A172 (cell line): ENCODE measurements around the gene ARL4D. TPM values are rescaled to one million over a fixed set of nuclear protein-coding genes. Genes with fewer than 3 reads are reported as not detected.
"Not testable (repeated sequence)": the region's sequence is repeated elsewhere in the genome, so short reads cannot be mapped to it uniquely, and the experiment has no call there.

Experiments
- DNase-seq: peaks from one replicate; pipeline ENCODE4 v3.0.0-alpha.2; 2015; ENCODE audit warnings: low spot score
- total RNA-seq: library from RNA; depleted of rRNA; stranded (reverse); fragments of >200 nt; shearing (Covaris generic); gene quantifications from 2 replicates; pipeline ENCODE4 v1.2.3, GENCODE V29; 2014

Gene ARL4D
- total RNA-seq, 1 experiment from 2014 or later: 7.1 TPM

- DNase-seq: peak; percentile 62
These were observed 29.9 kb upstream of the ARL4D start for GRCh38 chr17:43368740-43369506.

GRCh38 chr17:43369986-43370385 lies 28.8 kb upstream of the ARL4D start:
- no peak for DNase-seq

GRCh38 chr17:43371227-43371821 lies 27.5 kb upstream of the ARL4D start:
- no peak for DNase-seq

DNA sequence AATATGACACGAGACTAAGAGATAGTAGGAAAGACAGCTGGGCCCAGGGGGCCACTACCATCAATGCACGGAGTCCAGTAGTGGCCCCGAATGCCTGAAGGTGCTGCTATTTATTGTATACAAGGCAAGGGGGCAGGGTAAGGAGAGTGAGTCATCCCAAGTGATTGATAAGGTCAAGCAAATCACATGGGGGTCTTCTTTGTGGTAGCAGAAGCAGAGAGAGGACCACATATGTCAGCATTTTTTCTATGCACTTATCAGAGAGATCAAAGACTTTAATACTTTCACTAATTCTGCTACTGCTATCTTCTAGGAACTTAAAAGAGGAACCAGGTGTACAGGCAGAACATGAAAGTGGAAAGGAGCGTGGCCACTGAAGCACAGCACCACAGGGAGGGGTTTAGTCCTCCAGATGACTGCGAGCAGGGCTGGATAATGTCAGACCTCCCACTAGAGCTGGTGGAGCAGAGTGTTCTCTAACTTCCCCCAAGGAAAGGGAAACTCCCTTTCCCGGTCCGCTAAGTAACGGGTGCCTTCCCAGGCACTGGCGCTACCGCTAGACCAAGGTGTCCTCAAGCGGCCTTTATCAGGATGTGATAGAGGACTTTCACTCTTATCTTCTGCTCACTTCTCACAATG lies 26.4 kb upstream of the ARL4D start:
- no peak for DNase-seq

DNA sequence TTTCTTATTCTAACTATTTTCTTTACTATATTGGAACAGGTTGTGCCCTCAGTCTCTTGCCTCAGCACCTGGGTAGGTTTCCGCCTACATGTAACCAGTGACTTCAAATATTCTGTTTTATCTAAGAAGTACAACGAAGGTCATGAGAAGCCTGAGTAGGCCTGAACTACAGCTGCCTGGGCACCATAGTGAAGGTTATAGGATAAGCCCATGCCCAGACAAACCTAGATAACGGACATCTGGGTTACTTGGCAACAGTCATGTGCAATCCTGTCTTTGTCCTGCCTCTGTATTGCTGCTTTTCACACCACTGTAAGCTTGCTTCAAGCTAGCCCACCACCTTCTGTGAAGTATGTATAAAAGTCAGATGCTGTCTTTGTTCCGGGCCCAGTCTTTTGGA lies 25.4 kb upstream of the ARL4D start:
- no peak for DNase-seq

GRCh38 chr17:43375915-43376314 lies 22.9 kb upstream of the ARL4D start:
- DNase-seq: not testable (repeated sequence)

GRCh38 chr17:43377056-43377810 lies 21.6 kb upstream of the ARL4D start:
- DNase-seq: no peak

GRCh38 chr17:43378766-43379165 lies 20.0 kb upstream of the ARL4D start:
- no peak for DNase-seq

DNA sequence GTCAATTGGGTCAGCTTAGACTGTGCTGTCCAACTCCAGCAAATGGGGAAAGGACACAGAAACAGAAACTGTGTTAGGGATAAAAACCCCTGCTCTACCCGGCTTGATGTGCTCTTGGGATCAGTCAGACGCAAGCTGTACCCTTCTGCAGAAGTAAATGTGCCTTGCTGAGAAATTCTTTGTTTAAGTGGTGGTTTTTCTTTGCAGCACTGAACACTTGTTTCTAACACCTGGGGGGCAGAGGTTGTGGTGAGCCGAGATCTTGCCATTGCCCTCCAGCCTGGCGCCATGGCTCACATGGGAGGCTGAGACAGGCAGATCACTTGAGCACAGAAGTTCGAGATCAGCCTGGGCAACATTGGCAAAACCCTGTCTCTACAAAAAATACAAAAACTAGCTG lies 18.5 kb upstream of the ARL4D start:
- DNase-seq: no peak

DNA sequence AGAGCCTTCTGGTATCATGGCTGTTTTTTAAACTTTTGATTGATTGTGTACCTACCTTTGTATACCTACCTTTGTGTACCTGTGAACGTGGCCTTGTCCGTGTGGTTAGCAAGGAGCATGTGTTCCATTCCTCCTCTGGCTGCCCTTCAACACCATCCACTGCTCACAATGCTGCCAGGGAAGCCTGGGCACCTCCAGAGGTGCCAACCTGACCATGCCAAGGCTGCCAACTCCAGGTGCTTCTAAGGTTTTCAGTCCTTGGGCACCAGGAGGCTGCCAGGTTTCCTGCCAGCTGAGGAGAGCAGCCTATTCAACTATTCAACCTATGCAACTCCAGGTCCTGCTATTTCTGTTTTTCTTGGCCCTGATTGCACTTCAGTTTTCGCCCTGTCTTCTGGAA lies 17.6 kb upstream of the ARL4D start:
- no peak for DNase-seq

DNA sequence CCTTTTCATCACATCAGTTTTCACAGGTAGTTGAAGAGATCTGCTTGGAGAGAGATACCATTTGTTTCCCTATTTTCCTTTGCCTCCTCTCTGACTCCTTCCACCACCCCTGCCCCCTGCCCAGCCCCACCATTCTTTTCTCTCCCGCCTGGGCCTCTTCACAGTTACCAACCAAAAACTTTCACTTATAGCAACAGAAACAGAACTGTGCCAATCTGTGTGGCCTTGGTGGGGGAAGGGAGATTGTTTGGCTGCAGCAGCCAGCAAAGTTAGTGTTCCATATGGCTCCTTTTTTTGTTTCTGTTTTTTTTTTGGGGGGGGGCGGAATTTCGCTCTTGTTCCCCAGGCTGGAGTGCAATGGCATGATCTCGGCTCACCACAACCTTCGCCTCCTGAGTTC lies 17.2 kb upstream of the ARL4D start:
- DNase-seq: no peak

GRCh38 chr17:43382776-43383175 lies 16.0 kb upstream of the ARL4D start:
- no peak for DNase-seq

GRCh38 chr17:43383372-43383771 lies 15.4 kb upstream of the ARL4D start:
- DNase-seq: no peak

- no peak for DNase-seq
These were observed 14.8 kb upstream of the ARL4D start for GRCh38 chr17:43383826-43384475.

- DNase-seq: no peak
These were observed 14.3 kb upstream of the ARL4D start for GRCh38 chr17:43384476-43384862.

GRCh38 chr17:43385046-43385831 lies 13.6 kb upstream of the ARL4D start:
- DNase-seq: no peak

- peak; percentile 91 for DNase-seq
These were observed 10.3 kb upstream of the ARL4D start for GRCh38 chr17:43388359-43389045.

DNA sequence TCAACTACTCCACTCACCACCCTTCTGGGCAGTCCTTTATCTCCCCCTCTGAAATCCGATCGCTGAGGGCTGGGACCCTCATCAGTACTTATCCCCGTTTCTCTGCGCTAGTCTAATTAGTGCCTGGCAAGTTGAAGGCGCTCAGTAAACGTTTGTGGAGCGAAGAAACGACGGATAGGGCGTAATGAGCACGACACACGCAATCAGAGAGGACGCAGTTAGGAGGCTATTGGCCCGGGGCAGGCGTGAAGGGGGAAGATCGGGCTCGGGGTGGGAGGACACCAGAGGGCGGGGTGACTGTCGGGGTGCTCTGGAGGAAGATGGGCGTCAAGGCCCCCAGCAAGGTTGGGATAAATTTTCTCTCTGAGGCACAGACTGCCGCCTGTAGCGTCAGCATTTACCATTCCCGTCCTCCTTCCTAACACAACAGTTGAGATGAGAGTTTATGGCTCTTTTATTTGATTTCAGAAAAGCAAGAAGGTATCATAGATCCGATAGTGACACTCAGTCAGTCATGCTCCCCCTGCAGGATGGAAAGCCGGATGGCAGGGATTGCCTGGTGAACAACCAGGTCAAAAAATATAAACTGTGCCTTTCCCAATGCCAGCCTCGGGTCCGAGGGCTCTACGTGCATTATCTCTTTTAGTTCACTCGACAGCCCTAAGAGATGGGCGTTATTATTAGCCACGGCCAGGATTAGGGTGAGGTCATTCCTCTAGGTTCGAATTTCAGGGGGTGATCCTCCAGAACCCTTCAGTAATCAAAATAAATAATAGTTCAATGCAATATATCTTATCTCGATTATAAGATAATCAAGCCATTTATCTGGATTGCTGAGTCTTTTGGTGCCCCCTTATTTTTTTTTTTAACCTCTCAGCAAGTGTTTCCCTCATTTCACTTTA lies 9.5 kb upstream of the ARL4D start:
- peak; percentile 65 for DNase-seq

DNA sequence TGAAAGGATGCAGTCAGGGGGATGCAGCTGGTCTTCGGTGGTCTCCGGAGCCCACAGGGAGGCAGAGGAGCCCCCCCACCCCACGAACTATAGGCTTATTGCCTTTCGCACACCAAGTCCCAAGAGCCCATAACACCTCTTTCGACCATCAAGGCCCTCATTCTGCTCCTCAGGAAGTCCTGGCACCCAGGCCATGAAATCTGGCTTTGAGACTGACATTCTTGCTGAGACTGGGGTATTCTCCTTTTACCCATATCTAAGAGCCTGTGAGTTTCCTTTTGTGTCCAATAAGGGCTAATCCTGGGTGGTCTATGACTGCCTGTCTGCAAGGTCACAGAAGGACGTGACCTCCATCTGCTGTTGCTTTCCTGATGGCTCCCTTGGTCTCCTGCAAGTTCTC lies 6.4 kb upstream of the ARL4D start:
- no peak for DNase-seq
